Activated T-cell treated with anti-CD3 and anti-CD28 coated beads, Interleukin-2, amount 50 U/mL, for 72 hours (primary cell): Measurements from ENCODE around the gene MUCL1. TPM values are rescaled to one million over a fixed set of nuclear protein-coding genes. Genes with fewer than 3 reads are reported as not detected.
"Not testable (repeated sequence)": the region's sequence is repeated elsewhere in the genome, so short reads cannot be mapped to it uniquely, and the experiment has no call there.

Experiments
- ATAC-seq, 2 donors: fragments of 150-1000 bp; cut with Tn5 transposase; replicated peaks in 1 of 2; 2 replicates each; pipeline ENCODE4 v1.10.0; 2021; ENCODE audit warnings: moderate library complexity in 2 of 2, mild to moderate bottlenecking in 1 of 2
- DNase-seq, 2 donors: peaks; one replicate each; pipeline ENCODE4 v3.0.0; 2021 to 2022; ENCODE audit warnings: mixed read lengths in 1 of 2
- H3K27ac Mint-ChIP-seq: one replicate; pipeline ENCODE4 v1.8.0; 2022; ENCODE audit warnings: mild to moderate bottlenecking, moderate library complexity, mixed read lengths
- H3K27me3 Mint-ChIP-seq: one replicate; pipeline ENCODE4 v1.8.0; 2022; ENCODE audit warnings: low read depth, mixed read lengths
- H3K36me3 Mint-ChIP-seq, 2 donors: one replicate each; pipeline ENCODE4 v1.8.0; 2022; ENCODE audit warnings: mixed read lengths in 2 of 2, mild to moderate bottlenecking in 1 of 2; ENCODE audit not compliant: insufficient read depth in 2 of 2
- H3K4me1 Mint-ChIP-seq: one replicate; pipeline ENCODE4 v1.8.0; 2022; ENCODE audit warnings: low read depth, mixed read lengths
- H3K4me3 Mint-ChIP-seq, 2 donors: one replicate each; pipeline ENCODE4 v1.8.0; 2022; ENCODE audit warnings: mild to moderate bottlenecking in 2 of 2, mixed read lengths in 2 of 2, moderate library complexity in 2 of 2
- H3K9me3 Mint-ChIP-seq, 2 donors: one replicate each; pipeline ENCODE4 v1.8.0; 2022; ENCODE audit warnings: mixed read lengths in 2 of 2
- total RNA-seq, 2 donors: library from RNA; stranded (reverse); gene quantifications; one replicate each; pipeline ENCODE4 v1.2.3, GENCODE V29; 2022

MUCL1 gene
- total RNA-seq, 2 donors from 2014 or later = not detected

- peaks cover 29% of the 10 kb centered on the region for H3K4me1 Mint-ChIP-seq
- peak in 1 of 2 donors; percentile 78 for ATAC-seq
- H3K9me3 Mint-ChIP-seq = no peaks in the 10 kb centered on the region
- no peaks in the 10 kb centered on the region for H3K36me3 Mint-ChIP-seq
- H3K27ac Mint-ChIP-seq = no peak overlapping the region
- DNase-seq = no peak
- H3K27me3 Mint-ChIP-seq = peaks cover 25% of the 10 kb centered on the region
- H3K4me3 Mint-ChIP-seq = no peak overlapping the region
Measured at GRCh38 chr12:54868690-54869089, 14.4 kb downstream of the MUCL1 start.

DNA sequence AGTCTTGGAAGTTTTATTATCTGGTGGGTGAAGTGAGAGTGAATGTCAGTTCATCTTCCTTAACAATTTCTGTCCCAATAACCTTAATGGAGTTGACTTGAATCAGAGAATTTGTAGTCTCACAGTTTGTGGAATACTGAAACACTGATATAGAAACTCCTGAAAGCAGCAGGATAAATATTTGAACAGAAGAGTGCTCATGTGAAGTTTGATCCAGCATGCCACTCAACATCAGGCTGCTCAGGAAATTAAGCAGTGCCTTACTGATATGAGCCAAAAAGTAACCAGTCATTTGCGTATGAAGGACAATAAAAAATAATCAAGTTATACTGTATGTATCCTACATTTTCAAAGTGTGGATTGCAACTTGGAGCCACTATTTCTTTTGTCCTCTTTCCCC lies 15.7 kb downstream of the MUCL1 start:
- Mint-ChIP-seq H3K4me3 (no peak overlapping the region), H3K27me3 (peaks cover 25% of the 10 kb centered on the region), H3K36me3 (no peaks in the 10 kb centered on the region), H3K4me1 (peaks cover 16% of the 10 kb centered on the region), H3K27ac (no peak overlapping the region), H3K9me3 (no peaks in the 10 kb centered on the region)
- DNase-seq (no peak), ATAC-seq (no peak)

DNA sequence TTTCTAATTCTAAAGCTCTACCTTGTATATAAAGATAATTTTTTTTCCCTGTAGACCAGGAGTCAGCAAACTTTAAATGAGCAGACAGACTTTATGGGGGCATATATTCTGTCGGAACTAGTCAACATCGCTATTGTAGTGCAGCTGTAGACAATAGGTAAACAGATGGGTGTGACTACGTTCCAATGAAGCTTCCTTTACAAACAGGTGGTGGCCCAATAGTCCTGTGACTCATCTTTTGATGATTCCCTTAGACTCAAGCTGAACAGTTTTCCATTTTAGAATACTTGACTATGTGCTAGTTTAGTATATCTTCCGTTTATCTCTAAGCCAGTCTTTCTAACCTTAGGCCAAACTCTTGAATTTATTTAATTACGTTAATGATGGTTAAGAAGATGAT lies 16.3 kb downstream of the MUCL1 start:
- no peak overlapping the region for H3K27ac Mint-ChIP-seq
- ATAC-seq (no peak), DNase-seq (no peak)
- peaks cover 11% of the 10 kb centered on the region for H3K4me1 Mint-ChIP-seq
- H3K9me3 Mint-ChIP-seq = no peaks in the 10 kb centered on the region
- no peaks in the 10 kb centered on the region for H3K36me3 Mint-ChIP-seq
- peaks cover 25% of the 10 kb centered on the region for H3K27me3 Mint-ChIP-seq
- no peak overlapping the region for H3K4me3 Mint-ChIP-seq

DNA sequence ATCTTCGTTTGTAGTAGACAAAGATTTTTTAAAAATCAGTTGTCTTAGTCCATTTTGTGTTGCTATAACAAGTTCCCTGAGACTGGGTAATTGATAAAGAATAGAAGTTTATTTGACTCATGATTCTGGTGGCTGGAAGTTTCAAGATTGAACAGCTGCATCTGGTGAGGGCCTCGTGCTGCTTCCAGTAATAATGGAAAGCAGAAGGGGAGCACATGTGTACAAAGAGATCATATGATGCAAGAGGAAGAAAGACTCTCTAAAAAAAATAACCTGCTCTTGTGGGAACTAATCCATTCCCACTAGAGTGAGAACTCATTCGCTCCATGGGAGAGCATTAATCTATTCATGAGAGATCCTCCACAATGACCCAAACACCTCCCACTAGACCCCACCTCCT lies 24.8 kb downstream of the MUCL1 start:
- H3K36me3 Mint-ChIP-seq = peaks cover 0 to 2% of the 10 kb centered on the region in 2 donors
- ATAC-seq (peak; percentile 82 to 87), DNase-seq (peak; percentile 21 to 28)
- H3K4me3 Mint-ChIP-seq = peak overlapping the region; percentile 27 to 58
- peaks cover 20% of the 10 kb centered on the region for H3K27me3 Mint-ChIP-seq
- peaks cover 3 to 4% of the 10 kb centered on the region in 2 donors for H3K9me3 Mint-ChIP-seq
- H3K4me1 Mint-ChIP-seq = peaks cover 13% of the 10 kb centered on the region
- H3K27ac Mint-ChIP-seq = peak overlapping the region; percentile 93

DNA sequence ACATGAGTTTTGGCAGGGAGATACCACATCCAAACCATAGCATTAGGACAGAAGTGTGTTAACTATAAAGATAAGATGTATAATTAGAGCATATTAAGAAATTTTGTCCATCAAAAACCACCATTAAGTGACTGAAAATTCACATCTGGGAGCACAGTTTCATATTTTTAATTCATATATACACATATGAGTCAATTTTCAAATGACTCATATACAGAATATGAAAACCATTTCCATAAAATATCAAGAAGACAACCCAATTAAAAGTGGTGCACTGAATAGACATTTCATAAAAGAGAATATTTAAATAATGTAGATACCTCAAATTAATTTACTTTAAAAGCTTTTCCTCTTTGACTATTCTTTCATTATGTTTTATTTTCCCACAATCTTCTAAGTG lies 25.3 kb downstream of the MUCL1 start:
- H3K36me3 Mint-ChIP-seq = peaks cover 0 to 2% of the 10 kb centered on the region in 2 donors
- no peak for DNase-seq
- peaks cover 20% of the 10 kb centered on the region for H3K27me3 Mint-ChIP-seq
- H3K27ac Mint-ChIP-seq = peak overlapping the region; percentile 93
- H3K4me3 Mint-ChIP-seq = peak overlapping the region; percentile 27 to 58
- peaks cover 13% of the 10 kb centered on the region for H3K4me1 Mint-ChIP-seq
- H3K9me3 Mint-ChIP-seq = peaks cover 4 to 5% of the 10 kb centered on the region in 2 donors
- peak; percentile 29 to 54 for ATAC-seq

GRCh38 chr12:54882079-54882478 lies 27.8 kb downstream of the MUCL1 start:
- peaks cover 13% of the 10 kb centered on the region for H3K4me1 Mint-ChIP-seq
- H3K27me3 Mint-ChIP-seq = peaks cover 14% of the 10 kb centered on the region
- ATAC-seq (peak in 1 of 2 donors; percentile 47), DNase-seq (no peak)
- H3K36me3 Mint-ChIP-seq = peaks cover 0 to 4% of the 10 kb centered on the region in 2 donors
- peaks cover 2 to 6% of the 10 kb centered on the region in 2 donors for H3K9me3 Mint-ChIP-seq
- no peak overlapping the region for H3K4me3 Mint-ChIP-seq
- H3K27ac Mint-ChIP-seq = no peak overlapping the region

GRCh38 chr12:54882597-54882996 lies 28.3 kb downstream of the MUCL1 start:
- H3K4me1 Mint-ChIP-seq = peaks cover 13% of the 10 kb centered on the region

GRCh38 chr12:54888428-54888827 lies 34.1 kb downstream of the MUCL1 start:
- H3K4me3 Mint-ChIP-seq = peak overlapping the region; percentile 7 to 53
- H3K27me3 Mint-ChIP-seq = peaks cover 13% of the 10 kb centered on the region
- not testable (repeated sequence) for H3K4me1 Mint-ChIP-seq, ATAC-seq, H3K36me3 Mint-ChIP-seq, H3K27ac Mint-ChIP-seq, H3K9me3 Mint-ChIP-seq
- DNase-seq = peak in 1 of 2 donors; percentile 9

More at GRCh38 chr12:54882597-54882996, 28.3 kb downstream of the MUCL1 start:
- not testable (repeated sequence) for H3K4me3 Mint-ChIP-seq, H3K27ac Mint-ChIP-seq, H3K36me3 Mint-ChIP-seq, H3K9me3 Mint-ChIP-seq, ATAC-seq, DNase-seq
- peaks cover 14% of the 10 kb centered on the region for H3K27me3 Mint-ChIP-seq

- Mint-ChIP-seq H3K4me3 (no peak overlapping the region), H3K27ac (no peak overlapping the region), H3K27me3 (peaks cover 13% of the 10 kb centered on the region), H3K36me3 (peaks cover 0 to 3% of the 10 kb centered on the region in 2 donors), H3K4me1 (peaks cover 7% of the 10 kb centered on the region), H3K9me3 (peaks cover 0 to 2% of the 10 kb centered on the region in 2 donors)
- no peak for DNase-seq
- ATAC-seq = no peak
Measured at GRCh38 chr12:54890339-54890738, 36.0 kb downstream of the MUCL1 start.

DNA sequence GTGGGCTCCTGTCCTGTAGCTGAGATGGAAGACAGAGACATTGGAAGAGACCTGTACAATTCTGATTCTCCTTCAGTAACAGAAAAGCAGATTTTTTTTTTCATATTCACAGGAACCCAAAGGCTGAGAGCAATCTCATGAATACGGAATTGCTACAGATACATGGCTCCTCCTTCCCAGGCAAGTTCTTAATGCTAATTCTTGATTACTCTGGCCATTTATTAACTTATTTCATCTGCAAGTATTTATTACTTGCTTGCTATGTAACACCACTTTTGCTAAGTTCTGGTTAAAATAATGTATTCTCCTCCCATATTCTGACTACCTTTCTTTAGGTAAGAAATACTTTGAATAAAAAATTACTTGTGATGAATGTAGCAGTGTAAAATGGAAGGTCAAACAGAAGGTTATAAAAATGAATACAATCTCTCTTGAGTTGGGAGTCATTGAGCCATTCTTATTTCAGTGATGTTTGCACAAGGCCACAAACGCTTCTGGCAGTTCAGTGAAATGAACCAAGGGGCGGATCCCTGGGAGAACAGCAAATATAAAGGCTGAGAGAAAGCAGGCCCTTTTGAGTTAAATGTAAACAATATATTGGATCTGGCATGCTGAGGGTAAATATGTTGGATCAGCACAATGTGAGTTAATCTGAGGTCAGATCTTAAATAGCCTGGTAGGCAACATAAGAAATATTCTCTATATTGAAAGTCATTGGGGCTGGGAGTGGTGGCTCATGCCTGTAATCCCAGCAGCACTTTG lies 37.6 kb downstream of the MUCL1 start:
- Mint-ChIP-seq H3K4me1 (peaks cover 7% of the 10 kb centered on the region), H3K27me3 (peaks cover 13% of the 10 kb centered on the region), H3K36me3 (peaks cover 0 to 2% of the 10 kb centered on the region in 2 donors), H3K9me3 (peaks cover 0 to 2% of the 10 kb centered on the region in 2 donors), H3K4me3 (no peak overlapping the region), H3K27ac (no peak overlapping the region)
- no peak for ATAC-seq
- no peak for DNase-seq

Other genes with a start within 250 kb of the MUCL1 start
- not detected for gene LACRT, start 219.6 kb upstream of the MUCL1 start, total RNA-seq
- gene DCD, start 206.2 kb upstream of the MUCL1 start, total RNA-seq = not detected
- gene TESPA1, start 130.2 kb downstream of the MUCL1 start, total RNA-seq = 10 to 100 TPM; 86.5 to 95.5 TPM
- not detected for gene NEUROD4, start 165.5 kb downstream of the MUCL1 start, total RNA-seq